Astrocyte of the spinal cord (primary cell): ENCODE results near the gene CERS3.

Experiments
- DNase-seq: peaks from one replicate; pipeline ENCODE4 v3.0.0; 2011; ENCODE audit warnings: low read depth, low spot score
- H3K4me3 ChIP-seq: 2 replicates; pipeline ENCODE4 v1.5.1; 2011; ENCODE audit warnings: low read depth, mild to moderate bottlenecking, low read length, moderate library complexity
- in situ Hi-C: cut with HindIII; loops from 2 replicates; pipeline ENCODE4 v1.10.0; 2017; ENCODE audit warnings: low sequenced_read_pairs
- TF ChIP-seq, protein P1 (sequence below): IDR thresholded peaks from 2 replicates; pipeline ENCODE4 v1.5.1; 2012; ENCODE audit warnings: low read depth, mild to moderate bottlenecking, low read length, inconsistent platforms

CERS3 gene

DNA sequence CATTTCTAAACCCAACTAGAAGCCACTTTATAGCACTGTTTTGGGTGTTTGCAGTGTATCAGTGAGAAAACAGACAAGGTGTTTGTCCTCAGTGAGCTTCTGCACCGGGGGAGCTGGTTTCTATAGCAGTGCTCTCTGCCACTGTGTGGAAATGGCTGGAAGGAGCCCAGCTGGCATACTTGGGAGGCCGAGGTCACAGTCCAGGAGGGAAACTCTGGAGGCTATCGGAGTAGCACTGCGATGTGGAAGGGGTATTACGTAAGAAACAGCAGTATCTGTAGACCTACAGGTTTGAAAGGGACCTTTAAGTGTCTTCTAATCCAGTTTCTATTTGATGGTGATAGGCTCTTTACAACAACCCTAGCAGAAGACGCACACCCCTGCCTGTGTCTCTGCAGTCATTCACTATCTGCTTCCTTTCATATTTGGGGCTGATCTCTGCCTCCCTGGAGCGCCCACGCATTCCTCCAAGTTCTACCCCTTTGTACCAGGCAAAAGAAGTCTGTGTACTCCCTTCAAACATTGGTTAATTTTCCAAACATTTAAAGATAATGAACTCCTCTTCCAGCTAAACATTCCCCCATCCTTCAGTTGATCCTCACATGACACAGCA lies 99.5 kb downstream of the CERS3 start:
- TF ChIP-seq, protein P1, sequence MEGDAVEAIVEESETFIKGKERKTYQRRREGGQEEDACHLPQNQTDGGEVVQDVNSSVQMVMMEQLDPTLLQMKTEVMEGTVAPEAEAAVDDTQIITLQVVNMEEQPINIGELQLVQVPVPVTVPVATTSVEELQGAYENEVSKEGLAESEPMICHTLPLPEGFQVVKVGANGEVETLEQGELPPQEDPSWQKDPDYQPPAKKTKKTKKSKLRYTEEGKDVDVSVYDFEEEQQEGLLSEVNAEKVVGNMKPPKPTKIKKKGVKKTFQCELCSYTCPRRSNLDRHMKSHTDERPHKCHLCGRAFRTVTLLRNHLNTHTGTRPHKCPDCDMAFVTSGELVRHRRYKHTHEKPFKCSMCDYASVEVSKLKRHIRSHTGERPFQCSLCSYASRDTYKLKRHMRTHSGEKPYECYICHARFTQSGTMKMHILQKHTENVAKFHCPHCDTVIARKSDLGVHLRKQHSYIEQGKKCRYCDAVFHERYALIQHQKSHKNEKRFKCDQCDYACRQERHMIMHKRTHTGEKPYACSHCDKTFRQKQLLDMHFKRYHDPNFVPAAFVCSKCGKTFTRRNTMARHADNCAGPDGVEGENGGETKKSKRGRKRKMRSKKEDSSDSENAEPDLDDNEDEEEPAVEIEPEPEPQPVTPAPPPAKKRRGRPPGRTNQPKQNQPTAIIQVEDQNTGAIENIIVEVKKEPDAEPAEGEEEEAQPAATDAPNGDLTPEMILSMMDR = no peak
- no peak for DNase-seq
- H3K4me3 ChIP-seq = no peak overlapping the region
- in situ Hi-C loops = no loop called here

DNA sequence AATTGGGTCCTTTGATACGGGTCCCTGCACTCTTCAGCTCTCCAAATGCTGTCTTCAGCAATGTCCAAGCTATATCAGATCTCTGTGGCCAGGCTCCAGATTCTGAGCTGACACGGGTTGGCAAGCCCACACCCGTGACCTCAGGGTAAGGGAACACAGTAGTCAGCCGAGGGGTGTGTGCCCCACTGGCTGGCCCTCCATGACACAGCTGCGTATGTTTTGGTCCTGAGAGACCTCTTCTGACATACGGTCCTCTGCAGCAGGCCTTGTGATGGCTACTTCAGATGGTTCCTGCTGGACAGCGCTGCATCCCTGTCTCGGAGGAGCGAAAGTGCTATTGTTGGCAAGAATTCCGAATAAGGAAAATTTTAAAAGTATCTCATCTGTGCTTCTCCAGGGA lies 101.8 kb downstream of the CERS3 start:
- DNase-seq = no peak
- in situ Hi-C loops = no loop called here
- no peak overlapping the region for H3K4me3 ChIP-seq
- TF ChIP-seq, protein P1 = no peak

DNA sequence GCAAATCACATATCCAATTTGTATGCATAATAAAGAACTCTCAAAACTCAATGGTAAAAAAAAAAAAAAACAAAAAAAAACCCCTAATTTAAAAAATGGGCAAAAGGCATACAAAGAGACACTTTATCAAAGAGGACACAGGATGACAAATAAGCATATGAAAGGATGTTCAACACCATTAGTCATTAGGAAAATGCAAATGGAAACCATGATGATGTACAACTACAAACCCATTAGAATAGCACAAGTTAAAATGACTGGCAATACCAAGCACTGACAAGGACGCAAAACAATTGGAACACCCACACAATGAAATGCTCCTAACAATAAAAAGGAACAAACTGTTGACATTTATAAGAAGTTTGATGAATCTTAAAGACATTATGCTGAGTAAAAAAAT lies 123.6 kb downstream of the CERS3 start:
- DNase-seq = no peak
- TF ChIP-seq, protein P1 = no peak
- H3K4me3 ChIP-seq = no peak overlapping the region
- in situ Hi-C loops = no loop called here

DNA sequence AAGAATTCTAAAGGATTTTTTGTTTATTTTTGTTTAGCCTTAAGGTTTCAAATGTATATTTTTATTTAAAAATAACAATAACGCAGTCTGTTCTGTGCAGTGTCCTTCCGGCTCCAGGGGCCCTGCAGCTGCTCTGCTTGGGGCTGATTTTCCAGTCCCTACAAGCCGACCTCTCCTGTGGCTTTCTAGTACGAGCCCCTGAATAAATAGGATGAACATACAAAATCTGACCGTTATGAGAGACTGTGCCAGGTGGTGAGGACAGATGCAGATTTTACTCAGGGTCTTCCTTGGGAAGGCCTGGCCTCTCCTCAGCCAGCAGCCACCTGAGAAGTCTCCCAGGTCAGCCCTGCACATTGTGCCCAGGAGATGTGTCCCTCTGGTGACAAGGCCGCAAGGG lies 127.8 kb downstream of the CERS3 start:
- no peak overlapping the region for H3K4me3 ChIP-seq
- TF ChIP-seq, protein P1 = no peak
- no peak for DNase-seq
- in situ Hi-C loops = no loop called here

DNA sequence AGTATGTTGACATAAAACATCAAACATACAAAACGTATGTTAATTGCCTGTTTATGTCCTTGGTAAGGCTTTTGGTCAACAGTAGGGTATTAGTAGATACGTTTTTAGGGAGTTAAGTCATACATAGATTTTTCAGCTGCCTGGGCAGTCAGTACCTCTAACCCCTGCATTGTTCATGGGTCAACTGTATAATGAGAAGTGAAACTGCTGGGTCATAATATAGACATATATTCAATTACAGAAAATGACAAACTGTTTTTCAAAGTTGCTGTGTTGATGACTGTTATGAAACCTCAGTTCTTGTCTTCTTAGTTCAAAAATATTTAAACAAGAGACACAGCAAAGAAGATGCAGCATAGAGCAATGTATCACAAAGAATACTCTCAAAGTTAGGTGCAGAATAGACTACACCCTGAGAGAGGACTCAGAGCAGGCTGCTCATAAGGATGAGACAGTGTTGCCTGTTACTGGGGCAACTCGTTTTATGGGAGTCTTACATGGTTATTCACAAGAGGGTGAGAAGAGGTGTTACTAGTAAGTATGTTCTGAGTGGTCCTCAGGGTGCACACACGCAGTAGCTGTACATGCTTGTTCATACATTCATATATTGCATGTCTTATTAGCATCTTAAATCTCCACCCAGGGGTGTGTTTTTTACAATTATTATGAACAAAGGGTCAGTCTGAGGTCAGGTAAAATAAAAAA lies 133.9 kb downstream of the CERS3 start:
- DNase-seq = no peak
- no peak overlapping the region for H3K4me3 ChIP-seq
- in situ Hi-C loops = no loop called here
- TF ChIP-seq, protein P1 = no peak

DNA sequence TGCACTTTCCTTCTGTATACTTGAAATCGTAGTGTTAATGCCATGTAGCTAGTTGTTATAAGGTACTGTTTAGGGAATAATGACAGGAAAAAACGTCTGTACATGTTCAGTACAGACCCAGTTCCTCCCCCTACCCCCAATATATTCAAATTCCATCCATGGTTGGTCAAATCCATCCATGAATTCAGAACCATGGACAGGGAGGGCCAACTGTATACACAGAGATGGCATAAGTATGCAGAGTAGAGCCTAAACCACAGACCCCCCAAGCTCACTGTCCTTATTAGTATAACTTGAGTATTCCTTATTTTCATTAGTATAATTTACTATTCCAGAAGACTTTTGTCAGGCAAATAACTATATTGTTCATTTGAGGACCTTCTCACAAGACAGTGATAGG lies 135.7 kb downstream of the CERS3 start:
- no peak for DNase-seq
- in situ Hi-C loops = no loop called here
- no peak overlapping the region for H3K4me3 ChIP-seq
- TF ChIP-seq, protein P1 = no peak
